ENCODE measurements around the gene ST7L. TPM values are rescaled to one million over a fixed set of nuclear protein-coding genes. Genes with fewer than 3 reads are reported as not detected.

The ST7L gene
- total RNA-seq, 1 experiment from 2014 or later = 18.0 TPM

- TF ChIP-seq CREB1 (CRISPR knock-in tag; IDR thresholded peaks at IDR 0.05) (no peak), PRDM15 (CRISPR knock-in tag; IDR thresholded peaks at IDR 0.05) (no peak), MXD4 (CRISPR knock-in tag; IDR thresholded peaks at IDR 0.05; ENCODE audit: borderline replicate concordance) (no peak), E2F5 (CRISPR knock-in tag; IDR thresholded peaks at IDR 0.05) (no peak), TEAD1 (CRISPR knock-in tag; IDR thresholded peaks at IDR 0.05) (0 out of 2 replicates have a peak, but pooled peaks have one; percentile 41), MLX (CRISPR knock-in tag; IDR thresholded peaks at IDR 0.05) (no peak), ZSCAN18 (CRISPR knock-in tag; IDR thresholded peaks at IDR 0.05) (no peak), MYBL2 (CRISPR knock-in tag; IDR thresholded peaks at IDR 0.05) (no peak; the same call in 1 of the 2 replicates), ATF2 (CRISPR knock-in tag; IDR thresholded peaks at IDR 0.05; ENCODE audit: borderline replicate concordance, low read depth) (no peak; the same call in 1 of the 2 replicates), ESRRA (CRISPR knock-in tag; IDR thresholded peaks at IDR 0.05; ENCODE audit: borderline replicate concordance) (no peak), NFATC4 (CRISPR knock-in tag; IDR thresholded peaks at IDR 0.05) (no peak), ZNF512 (CRISPR knock-in tag; IDR thresholded peaks at IDR 0.05; ENCODE audit: borderline replicate concordance) (no peak), ZNF281 (CRISPR knock-in tag; IDR thresholded peaks at IDR 0.05) (peak; percentile 65; the same call in 1 of the 2 replicates), NR2C2 (CRISPR knock-in tag; IDR thresholded peaks at IDR 0.05) (no peak), SMAD3 (CRISPR knock-in tag; IDR thresholded peaks at IDR 0.05; ENCODE audit: borderline replicate concordance) (no peak), ZNF219 (CRISPR knock-in tag; IDR thresholded peaks at IDR 0.05; ENCODE audit: borderline replicate concordance) (no peak), OVOL2 (CRISPR knock-in tag; IDR thresholded peaks at IDR 0.05; ENCODE audit: borderline replicate concordance) (no peak), ZNF263 (CRISPR knock-in tag; IDR thresholded peaks at IDR 0.05; ENCODE audit: low read depth) (no peak), NR3C1 (CRISPR knock-in tag; conservative IDR thresholded peaks at IDR 0.05; ENCODE audit: low read depth) (no peak), PRRX2 (CRISPR knock-in tag; IDR thresholded peaks at IDR 0.05) (no peak), CREM (CRISPR knock-in tag; IDR thresholded peaks at IDR 0.05) (no peak), ZNF121 (CRISPR knock-in tag; IDR thresholded peaks at IDR 0.05) (no peak), SOX15 (CRISPR knock-in tag; IDR thresholded peaks at IDR 0.05) (no peak), ZMAT4 (CRISPR knock-in tag; IDR thresholded peaks at IDR 0.05) (no peak), NFYB (CRISPR knock-in tag; conservative IDR thresholded peaks at IDR 0.05; ENCODE audit: low read depth) (no peak), IRF2 (CRISPR knock-in tag; IDR thresholded peaks at IDR 0.05; ENCODE audit: borderline replicate concordance, low read depth) (0 out of 2 replicates have a peak, but pooled peaks have one; percentile 27), ZNF416 (CRISPR knock-in tag; IDR thresholded peaks at IDR 0.05) (no peak)
Measured at GRCh38 chr1:112618721-112619517, at the start of gene ST7L (continued).

Data from WTC11 (cell line).